Neutrophil (primary cell): Measurements from ENCODE around the gene BMAL1.

ENCODE experiments used
- H3K27ac ChIP-seq: fragments of 200-600 bp; sonication (generic); 2 replicates; pipeline ENCODE4 v1.5.1; 2016; ENCODE audit warnings: mild to moderate bottlenecking, moderate library complexity
- H3K27me3 ChIP-seq: fragments of 200-600 bp; sonication (generic); 2 replicates; pipeline ENCODE4 v1.6.0; 2016; ENCODE audit warnings: mild to moderate bottlenecking
- H3K36me3 ChIP-seq: fragments of 200-600 bp; sonication (generic); 2 replicates; pipeline ENCODE4 v1.5.1; 2017
- H3K4me1 ChIP-seq, 2 experiments: fragments of 200-600 bp in 1 of 2; sonication (generic) in 1 of 2; 1 replicate in 1 of 2; 2 replicates in 1 of 2; pipeline versions ENCODE4 v1.5.1 to v1.6.1; 2013 to 2016; ENCODE audit warnings: low read depth in 1 of 2, low read length in 1 of 2, mild to moderate bottlenecking in 1 of 2, moderate library complexity in 1 of 2; ENCODE audit not compliant: control insufficient read depth in 1 of 2, insufficient read depth in 1 of 2
- H3K4me3 ChIP-seq, 2 experiments: fragments of 200-600 bp in 1 of 2; sonication (generic) in 1 of 2; 1 replicate in 1 of 2; 2 replicates in 1 of 2; pipeline ENCODE4 v1.5.1; 2013 to 2016; ENCODE audit warnings: low read depth in 1 of 2, low read length in 1 of 2, mild to moderate bottlenecking in 1 of 2, moderate library complexity in 1 of 2
- H3K9me3 ChIP-seq: fragments of 200-600 bp; sonication (generic); 2 replicates; pipeline ENCODE4 v1.5.1; 2016
- TF ChIP-seq, protein P1 (sequence below): fragments of 200-600 bp; sonication (generic); IDR thresholded peaks from 2 replicates; pipeline ENCODE4 v1.5.1; 2016; ENCODE audit warnings: antibody characterized with exemption

The BMAL1 gene

GRCh38 chr11:13354335-13354734 lies 76.7 kb downstream of the BMAL1 start:
- Histone ChIP-seq H3K36me3 (peaks cover 98% of the 10 kb centered on the region), H3K4me3 (no peak overlapping the region), H3K4me1 (no peaks in the 10 kb centered on the region), H3K27ac (no peak overlapping the region), H3K9me3 (no peaks in the 10 kb centered on the region), H3K27me3 (no peaks in the 10 kb centered on the region)
- TF ChIP-seq, protein P1, sequence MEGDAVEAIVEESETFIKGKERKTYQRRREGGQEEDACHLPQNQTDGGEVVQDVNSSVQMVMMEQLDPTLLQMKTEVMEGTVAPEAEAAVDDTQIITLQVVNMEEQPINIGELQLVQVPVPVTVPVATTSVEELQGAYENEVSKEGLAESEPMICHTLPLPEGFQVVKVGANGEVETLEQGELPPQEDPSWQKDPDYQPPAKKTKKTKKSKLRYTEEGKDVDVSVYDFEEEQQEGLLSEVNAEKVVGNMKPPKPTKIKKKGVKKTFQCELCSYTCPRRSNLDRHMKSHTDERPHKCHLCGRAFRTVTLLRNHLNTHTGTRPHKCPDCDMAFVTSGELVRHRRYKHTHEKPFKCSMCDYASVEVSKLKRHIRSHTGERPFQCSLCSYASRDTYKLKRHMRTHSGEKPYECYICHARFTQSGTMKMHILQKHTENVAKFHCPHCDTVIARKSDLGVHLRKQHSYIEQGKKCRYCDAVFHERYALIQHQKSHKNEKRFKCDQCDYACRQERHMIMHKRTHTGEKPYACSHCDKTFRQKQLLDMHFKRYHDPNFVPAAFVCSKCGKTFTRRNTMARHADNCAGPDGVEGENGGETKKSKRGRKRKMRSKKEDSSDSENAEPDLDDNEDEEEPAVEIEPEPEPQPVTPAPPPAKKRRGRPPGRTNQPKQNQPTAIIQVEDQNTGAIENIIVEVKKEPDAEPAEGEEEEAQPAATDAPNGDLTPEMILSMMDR: no peak

- H3K27ac ChIP-seq: no peak overlapping the region
- no peak overlapping the region for H3K4me3 ChIP-seq
- TF ChIP-seq, protein P1: no peak
- no peaks in the 10 kb centered on the region for H3K27me3 ChIP-seq
- peaks cover 98% of the 10 kb centered on the region for H3K36me3 ChIP-seq
- no peaks in the 10 kb centered on the region for H3K9me3 ChIP-seq
- H3K4me1 ChIP-seq: no peaks in the 10 kb centered on the region
These were observed 77.6 kb downstream of the BMAL1 start for GRCh38 chr11:13355191-13355590.

DNA sequence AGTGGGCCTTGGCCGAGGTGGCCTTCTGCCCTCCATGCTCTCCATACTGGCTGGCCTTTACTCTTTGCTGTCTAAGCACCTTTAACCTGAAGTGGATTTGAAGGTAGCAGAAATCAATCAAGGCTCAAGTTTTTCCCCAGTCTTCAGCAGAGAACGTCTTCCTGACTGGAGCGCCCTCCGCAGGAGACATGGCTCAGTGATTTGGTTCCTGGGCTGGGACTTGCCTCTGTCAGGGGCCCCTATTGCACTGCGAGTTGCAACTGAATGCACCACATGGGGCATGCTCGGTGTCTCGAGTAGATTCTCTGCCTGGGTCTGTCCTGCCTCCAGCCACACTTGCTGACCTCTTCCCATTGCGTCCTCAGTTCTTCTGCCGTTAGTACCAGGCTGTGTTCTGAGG lies 79.6 kb downstream of the BMAL1 start:
- peaks cover 99% of the 10 kb centered on the region for H3K36me3 ChIP-seq
- TF ChIP-seq, protein P1: no peak
- no peak overlapping the region for H3K4me3 ChIP-seq
- H3K4me1 ChIP-seq: no peaks in the 10 kb centered on the region
- no peaks in the 10 kb centered on the region for H3K27me3 ChIP-seq
- H3K27ac ChIP-seq: no peak overlapping the region
- H3K9me3 ChIP-seq: no peaks in the 10 kb centered on the region

DNA sequence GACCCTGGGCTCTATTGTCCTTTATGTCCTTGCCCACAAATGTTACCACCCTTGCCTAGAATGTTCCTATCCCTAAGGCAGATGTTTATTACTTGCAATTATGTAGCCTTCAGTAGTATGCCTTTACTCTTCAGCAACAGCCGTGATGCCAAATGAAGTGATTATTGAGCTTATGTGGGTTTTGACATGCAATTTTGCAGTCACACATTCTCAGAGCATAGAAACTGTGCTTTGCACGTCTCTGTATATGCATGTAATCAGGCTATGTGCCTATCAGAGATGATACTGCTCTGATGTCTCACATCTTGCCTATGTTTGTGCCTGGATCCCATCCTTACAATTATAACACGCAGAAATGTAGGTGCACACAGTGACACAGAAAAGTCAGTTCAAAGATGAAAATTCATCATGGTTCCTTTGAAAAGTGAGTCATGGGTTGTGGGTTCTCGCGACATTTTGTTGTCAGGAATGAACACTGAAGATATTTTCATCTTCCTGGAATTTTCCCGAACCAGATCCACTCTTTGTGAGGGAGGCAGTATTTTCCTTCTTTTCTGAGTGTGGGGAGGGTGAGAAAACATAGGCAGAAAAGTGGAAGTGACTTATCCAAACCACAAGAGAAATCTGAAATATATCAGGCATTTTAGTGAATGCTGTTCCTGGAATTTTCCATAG lies 81.1 kb downstream of the BMAL1 start:
- Histone ChIP-seq H3K36me3 (peaks cover 99% of the 10 kb centered on the region), H3K27ac (no peak overlapping the region), H3K4me3 (no peak overlapping the region), H3K27me3 (no peaks in the 10 kb centered on the region), H3K4me1 (no peaks in the 10 kb centered on the region), H3K9me3 (no peaks in the 10 kb centered on the region)
- TF ChIP-seq, protein P1: no peak

- TF ChIP-seq, protein P1: no peak
- Histone ChIP-seq H3K4me1 (no peaks in the 10 kb centered on the region), H3K36me3 (peaks cover 99% of the 10 kb centered on the region), H3K27me3 (no peaks in the 10 kb centered on the region), H3K9me3 (no peaks in the 10 kb centered on the region), H3K27ac (no peak overlapping the region), H3K4me3 (no peak overlapping the region)
These were observed 85.1 kb downstream of the BMAL1 start for GRCh38 chr11:13362596-13363109.
